COLO668 (cell line): ENCODE data around the gene C16orf90.

ENCODE experiments used
- DNase-seq: peaks from one replicate; lab custom pipeline; 2025; ENCODE audit not compliant: unreplicated experiment; lab: John Stamatoyannopoulos, UW

The C16orf90 gene

DNA sequence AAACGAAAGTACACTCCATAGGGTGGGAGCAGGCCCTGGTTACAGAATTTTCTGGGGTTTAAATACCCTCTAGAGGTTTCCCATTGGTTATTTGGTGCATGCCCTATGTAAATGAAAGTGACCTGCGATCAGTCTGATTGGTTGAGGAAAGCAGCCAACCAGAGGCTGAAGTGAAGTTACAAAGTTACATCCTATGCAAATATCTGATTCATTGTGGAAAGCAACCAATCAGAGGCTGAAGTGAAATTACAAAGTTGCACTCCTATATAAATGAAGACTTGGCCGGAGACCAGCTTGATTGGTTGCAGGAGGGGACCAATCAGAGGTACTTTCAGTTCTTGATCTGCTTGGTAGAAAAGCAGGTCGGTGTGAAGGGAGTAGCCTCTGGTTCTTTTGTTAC lies 27.4 kb downstream of the C16orf90 start:
- DNase-seq, result no peak

DNA sequence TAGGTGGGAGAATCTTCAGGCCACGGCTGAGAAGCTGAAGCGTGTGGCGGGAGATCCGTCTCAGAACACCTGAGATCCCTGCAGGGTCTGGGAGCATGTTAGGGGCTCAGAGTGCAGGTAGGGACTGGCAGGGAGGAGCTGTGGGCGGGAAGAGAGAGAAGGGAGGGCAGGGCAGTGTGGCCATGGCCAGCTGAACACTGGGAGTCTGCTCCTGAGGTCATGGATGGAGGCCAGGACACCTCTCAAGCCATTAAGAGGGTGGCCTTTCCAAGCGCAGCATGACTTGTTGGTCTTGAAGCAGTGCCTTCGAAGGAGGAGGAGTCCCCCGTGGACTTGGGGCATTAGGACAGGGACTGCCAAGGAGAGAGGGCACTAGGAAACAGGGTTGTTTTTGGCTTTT lies 28.1 kb downstream of the C16orf90 start:
- no peak for DNase-seq

DNA sequence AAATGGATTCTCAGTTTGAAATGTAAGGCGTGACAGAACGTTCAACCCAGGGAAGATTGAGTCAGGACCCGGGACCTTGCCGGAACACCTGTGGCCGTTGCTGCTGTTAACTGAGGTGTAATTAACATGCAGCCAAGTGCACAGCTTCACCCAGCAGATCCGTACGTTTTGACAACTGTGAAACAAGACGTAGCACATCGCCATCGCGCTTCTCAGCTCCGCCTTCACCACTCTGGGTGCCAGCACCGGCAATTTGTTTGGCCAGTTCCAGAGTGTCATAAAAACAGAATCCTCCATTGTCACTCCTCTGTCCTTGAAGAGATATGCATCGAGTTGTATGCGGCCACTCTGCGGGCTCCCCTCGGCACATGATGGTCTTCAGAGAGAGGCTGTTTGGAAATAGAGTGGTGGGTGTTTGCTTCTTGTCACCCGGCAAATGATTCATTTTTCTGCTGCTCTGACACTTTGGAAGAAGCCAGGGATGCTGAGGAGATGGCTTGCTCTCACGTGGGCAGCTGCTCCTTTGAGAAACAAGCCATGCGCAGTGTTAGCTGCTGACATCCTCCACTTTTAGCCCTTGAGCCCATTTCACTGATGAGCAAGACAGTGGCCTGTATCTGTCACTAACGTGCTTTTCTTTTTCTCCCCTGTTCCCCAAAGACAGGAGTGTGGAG lies 29.2 kb downstream of the C16orf90 start:
- DNase-seq, result no peak

DNA sequence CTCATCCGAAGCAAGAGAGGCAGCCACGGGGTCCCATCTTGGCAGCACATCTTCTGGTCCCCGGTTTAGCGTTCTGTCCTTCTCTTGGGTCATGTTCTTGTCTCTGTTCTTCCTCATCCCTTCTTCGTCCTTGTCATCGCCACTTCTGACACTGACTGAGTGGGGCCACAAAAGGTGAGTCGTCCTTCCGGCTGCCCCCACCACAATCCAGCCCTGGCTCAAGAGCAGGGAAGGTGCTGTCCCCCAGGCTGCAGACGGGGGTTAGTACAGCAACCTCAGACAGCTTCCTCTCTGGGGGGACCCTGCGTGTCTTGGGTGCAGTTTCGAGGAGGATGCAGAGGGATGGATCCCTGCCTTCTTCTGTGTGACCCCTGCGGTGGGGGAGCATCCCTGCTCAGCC lies 30.0 kb downstream of the C16orf90 start:
- no peak for DNase-seq

DNA sequence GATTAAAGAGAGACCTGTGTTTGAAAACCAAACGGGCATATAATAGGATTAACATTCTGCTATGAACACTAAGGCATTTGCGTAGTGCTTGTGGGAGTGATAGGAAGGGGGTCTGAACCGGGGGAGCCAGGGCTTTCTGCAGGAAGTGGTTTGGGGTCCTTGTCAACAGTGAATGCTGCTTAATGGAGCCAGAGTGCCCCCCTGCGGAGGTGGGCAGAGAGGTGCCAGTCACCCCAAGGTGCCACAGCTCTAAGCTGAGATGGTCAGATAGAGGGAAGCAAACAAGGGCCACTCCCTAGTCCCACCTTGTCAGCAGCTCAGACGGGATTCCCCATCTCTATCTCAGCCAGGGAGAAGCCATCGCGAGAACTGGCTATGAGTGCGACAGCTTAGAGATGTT lies 34.1 kb downstream of the C16orf90 start:
- DNase-seq, result no peak

DNA sequence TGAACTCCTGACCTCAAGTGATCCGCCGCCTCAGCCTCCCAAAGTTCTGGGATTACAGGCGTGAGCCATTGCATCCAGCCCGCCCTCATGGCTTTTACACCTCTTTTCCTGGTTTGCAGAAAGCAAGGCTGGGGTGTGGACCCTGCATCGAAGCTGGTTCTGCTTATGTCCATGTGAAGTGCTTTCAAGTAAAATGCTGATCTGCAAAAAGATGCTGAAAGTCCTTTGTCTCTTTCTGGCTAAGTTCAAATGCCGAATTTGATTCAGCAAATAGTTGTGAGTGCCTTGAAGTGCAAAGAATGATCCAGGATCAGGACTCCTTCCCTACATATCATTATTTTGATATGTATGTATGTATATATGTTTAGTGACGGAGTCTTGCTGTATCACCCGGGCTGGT lies 34.7 kb downstream of the C16orf90 start:
- DNase-seq, result no peak

DNA sequence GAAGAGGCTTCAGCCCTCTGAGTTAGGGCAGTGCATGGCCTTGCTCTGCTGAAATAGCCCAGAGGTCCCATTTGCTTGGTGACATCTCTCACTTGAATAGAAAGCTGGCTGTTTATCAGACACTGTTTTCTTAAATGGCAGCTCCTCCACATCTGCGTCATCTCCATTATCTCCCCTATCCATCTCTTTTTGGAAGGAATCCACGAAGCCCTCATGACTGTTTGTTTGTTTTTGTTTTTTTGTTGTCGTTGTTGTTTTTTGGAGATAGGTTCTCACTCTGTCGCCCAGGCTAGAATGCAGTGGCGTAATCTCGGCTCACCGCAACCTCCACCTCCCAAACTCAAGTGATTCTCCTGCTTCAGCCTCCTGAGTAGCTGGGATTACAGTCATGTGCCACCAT lies 35.2 kb downstream of the C16orf90 start:
- no peak for DNase-seq

DNA sequence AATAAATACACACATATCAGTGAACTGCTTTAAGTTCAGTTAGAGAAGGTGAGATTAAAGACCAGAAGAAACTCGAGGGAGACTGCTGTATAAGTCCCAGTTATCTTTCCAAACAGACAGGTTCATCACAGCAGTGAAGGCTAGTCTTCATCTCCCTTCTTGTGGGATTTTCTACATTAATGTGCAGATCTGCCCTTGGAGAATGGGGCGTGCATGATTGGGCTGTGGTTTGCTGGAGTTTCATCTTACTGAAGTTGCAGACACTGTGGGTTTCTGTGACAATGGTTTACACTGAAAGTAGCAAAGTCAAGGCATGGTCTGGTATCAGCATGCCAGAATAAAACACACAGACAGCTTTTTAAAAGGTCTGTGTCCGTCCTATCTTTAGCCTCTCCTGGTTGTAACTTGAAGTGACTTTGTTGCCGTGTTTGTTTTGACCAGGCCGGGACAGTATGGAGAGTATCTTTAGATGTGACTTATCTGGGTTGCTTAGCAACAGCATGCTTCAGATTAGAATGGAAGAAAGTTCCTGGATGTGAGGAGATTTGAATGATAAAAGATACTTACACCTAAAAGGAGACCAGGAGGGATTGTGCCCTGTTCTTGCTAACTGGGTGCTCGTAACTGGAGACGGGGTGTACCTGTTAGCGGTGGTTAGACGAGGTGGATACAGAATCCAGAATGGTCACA lies 35.7 kb downstream of the C16orf90 start:
- DNase-seq, result no peak

DNA sequence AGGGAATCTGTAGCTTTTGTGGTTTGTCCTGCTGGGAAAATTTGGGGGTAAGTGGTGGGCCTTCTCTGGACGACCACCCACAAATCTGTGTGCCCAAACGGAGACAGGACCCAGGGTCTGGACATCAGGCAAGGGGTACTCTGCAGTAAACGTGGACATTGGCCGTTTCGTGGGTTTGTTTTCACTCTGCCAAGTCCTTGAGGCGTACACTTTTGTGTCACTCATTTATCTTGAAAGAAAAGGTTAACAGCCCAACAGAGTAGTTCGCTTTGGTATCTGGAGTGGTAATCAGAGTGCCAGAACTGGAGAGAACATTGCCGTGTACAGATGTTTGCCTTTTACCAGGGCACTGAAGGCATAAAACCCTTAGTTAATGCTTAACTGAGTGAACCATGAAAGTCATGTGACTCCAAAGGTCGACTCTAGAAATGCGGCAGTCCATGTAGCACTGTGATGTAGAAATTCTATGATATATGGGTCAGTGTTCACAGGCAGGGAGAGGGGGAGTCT lies 36.4 kb downstream of the C16orf90 start:
- DNase-seq, result peak; percentile 32

DNA sequence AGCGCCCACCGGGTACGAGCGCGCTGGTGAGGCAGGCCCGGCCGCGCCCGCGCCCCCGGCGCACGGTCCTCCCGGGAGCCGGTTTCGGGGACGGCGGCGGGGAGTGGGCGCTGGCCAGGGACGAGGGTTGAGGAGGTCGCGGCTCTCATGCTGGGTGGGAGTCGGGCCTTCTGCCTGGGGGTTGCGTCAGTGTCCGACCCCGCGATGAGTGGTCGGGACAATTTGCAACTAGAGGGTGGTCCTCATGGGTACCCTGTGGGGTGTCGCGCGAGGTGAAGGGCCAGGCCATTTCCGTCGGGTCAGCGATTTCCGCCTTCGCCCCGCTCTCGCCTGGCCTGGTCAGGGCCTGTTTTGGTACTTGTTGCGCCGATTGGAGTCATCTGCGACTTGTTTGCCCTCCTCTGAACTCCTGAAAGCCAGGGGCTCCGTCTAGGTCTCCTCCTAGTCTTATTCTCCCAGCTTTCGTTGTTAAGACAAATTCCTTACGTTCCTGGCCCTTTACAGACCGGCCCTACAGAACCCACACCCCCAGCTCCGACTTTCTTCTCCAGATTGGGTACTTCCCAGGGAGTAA lies 36.9 kb downstream of the C16orf90 start:
- DNase-seq, result peak; percentile 34

DNA sequence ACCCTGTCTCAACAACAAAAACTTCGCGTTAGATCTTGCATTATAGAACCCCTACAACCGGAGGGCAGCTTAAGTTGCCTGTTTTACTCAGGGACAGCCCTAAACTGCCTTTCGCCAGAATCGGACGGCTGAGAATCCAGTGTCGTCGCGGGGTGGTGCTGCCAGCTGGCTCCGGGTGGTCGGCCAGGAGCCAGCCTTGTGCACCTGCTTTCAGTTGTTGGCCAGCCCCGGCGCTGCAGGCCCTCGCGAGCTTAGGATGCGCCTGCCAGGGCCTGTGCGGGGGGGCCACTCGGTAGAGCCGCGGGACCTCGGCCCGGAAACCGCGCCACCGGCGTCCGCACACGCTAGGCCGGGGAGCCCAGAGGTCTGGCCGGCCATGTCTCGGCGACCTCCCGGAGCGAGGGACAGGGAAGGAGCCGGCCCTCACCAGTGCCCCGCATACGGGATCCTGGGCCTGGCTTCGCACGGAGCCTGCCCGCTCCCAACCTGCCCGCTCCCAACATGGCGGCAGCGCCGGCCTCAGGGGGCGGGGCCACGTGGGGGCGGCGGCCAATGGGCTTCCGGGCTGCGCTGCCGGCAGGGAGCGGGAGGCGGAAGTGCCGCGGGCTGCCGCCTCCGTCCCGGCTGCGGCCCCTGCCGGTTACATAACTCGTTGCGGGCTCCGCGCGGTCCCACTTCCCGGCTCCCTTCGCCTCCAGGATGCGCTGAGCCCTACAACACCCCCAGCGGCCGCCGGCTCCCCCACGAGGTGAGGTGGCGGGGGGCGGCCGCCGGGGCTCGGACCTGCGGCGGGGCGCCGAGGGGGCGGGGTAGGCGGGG lies 37.6 kb downstream of the C16orf90 start:
- peak; percentile 96 for DNase-seq

DNA sequence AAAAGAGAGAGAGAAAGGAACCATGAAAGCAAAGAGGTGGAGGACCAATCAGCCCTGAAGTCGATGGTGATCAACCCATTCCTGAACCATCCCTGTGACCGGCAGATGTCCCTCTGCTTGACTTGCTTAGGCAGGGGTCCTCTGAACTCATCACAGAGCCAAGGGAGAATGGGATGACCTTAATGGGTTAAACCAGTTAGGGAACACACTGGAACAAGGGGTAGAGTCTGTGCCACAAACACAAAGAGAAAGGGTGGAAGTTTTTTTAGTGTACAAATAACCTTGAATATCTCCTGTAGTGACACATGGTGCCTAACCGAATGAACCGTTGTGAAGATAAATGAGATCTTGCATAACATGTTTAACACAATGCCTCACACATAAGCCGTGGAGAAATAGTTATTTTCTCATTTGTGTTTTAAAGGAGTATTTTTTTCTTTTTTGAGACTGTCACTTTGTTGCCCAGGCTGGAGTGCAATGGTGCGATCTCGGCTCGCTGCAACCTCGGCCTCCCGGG lies 40.6 kb downstream of the C16orf90 start:
- DNase-seq, result no peak

DNA sequence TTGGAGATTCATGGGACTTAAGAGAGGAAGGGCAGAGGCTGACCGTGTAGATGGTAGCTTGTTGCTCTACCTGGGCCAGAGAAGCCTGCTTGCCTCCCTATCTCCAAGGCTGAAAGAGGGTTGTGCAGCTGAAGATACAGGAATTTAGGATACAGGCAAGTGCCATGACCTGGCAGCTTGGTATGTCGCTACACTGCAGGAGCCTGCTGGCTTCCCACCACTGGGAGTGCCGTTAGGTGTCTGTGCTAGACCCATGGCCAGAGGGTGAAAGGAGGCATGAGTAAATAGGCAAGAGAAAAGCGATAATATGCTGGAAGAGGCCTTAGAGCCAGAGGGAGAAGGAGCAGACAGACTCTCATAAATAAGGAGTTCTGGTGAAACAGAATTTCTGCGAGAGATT lies 41.2 kb downstream of the C16orf90 start:
- no peak for DNase-seq

DNA sequence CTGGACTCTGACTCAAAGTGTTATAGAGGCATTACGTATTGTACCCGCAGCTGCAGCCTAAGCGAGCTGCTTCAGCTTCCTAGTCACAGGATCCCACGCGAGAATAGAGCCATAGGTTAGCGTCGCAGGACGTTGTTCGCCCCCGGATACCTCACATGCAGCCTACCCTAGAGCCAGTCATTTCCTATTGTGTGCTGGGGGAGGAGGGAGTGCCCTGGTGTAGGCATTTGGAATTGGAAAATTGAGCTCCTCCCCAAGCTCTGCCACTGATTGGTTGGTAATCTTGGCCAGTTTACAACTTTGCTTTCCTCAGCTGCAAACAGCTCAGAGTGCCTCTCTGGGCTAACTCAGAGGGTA lies 51.3 kb downstream of the C16orf90 start:
- no peak for DNase-seq
